Brain pericyte (primary cell): ENCODE measurements around the gene GPR15.

Source experiments
- DNase-seq: peaks from one replicate; pipeline ENCODE4 v3.0.0-alpha.2; 2012; ENCODE audit warnings: low read depth, low spot score

The GPR15 gene

DNA sequence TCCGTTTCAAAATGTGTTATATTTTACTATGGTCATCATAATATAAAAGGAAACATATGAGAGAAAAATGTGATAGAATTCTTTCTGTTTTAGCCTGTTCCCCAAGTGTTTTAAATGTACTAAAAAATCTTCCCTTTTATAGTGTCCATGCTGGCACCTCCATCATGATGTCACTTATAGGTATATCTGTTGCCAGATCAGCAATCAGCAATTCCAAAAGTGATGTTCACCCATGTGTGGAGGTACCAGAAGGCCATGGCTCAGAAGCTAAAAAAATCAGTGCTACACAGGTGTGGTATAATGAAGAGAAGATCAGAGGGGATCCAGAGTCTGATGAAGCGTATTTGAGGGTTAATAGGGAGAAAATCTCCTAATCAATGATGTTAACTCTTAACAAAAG is 1.1 kb upstream of the GPR15 start:
- no peak for DNase-seq

DNA sequence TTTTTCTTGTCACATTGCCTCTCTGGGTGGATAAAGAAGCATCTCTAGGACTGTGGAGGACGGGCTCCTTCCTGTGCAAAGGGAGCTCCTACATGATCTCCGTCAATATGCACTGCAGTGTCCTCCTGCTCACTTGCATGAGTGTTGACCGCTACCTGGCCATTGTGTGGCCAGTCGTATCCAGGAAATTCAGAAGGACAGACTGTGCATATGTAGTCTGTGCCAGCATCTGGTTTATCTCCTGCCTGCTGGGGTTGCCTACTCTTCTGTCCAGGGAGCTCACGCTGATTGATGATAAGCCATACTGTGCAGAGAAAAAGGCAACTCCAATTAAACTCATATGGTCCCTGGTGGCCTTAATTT is 478 bp downstream of the GPR15 start:
- no peak for DNase-seq

DNA sequence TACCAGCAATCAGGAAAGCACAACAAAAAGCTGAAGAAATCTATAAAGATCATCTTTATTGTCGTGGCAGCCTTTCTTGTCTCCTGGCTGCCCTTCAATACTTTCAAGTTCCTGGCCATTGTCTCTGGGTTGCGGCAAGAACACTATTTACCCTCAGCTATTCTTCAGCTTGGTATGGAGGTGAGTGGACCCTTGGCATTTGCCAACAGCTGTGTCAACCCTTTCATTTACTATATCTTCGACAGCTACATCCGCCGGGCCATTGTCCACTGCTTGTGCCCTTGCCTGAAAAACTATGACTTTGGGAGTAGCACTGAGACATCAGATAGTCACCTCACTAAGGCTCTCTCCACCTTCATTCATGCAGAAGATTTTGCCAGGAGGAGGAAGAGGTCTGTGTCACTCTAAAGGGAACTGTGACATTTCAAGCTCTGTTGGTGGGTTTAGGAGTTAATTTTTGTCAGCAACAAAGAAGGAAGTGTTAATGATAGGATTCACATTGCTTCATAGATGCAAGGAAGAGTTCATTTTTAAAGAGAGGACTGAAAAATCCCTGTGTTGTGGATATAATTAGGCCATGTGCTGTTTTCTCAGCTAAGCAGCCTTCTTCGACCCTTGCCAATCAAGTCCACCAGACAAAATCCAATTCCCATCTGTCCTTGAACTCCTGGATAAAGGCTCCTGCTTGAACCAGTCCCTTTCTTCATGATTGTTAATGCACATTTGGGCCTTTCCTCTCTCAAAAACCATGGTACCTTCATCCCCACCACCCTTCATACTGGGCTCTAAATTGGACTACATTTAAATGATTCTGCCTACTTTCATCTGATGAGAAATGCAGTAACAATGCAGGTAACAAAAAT is 1.2 kb downstream of the GPR15 start:
- DNase-seq: no peak

DNA sequence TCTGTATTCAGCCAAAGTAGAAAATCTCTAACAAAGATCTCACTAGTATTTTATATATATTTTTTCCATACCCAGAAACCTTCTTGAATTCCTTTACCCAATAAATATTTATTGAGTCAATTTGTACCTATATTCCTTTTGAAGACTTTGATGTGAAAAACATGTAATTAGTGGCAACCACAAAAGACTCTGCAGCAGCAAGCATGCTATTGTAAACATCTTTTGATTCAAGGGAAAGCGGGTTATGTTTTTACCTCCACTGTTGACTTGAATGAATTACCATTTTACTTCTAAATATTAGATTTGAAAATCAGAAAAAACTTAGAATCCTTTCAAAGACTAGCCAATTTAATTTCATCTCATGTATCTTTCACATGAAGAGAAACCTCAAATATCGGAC is 2.4 kb downstream of the GPR15 start:
- DNase-seq: no peak

DNA sequence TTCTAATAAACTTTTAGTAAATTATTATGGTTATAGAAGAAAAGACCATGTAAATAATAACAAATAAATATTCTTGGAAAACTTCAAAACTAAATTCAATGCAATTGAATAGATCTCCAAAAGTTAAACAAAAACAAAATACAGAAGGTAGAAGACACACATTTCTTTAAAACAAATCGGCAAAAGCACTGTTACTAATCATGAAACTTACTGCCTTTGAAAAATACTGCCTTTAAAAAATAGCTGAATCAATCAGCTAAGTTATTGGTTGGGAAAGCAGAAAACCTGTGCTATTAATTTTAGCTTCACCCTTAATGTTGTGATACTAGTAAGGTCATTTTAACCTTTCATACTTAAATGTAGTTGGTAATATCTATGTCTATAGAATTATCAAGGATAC is 3.0 kb downstream of the GPR15 start:
- no peak for DNase-seq

DNA sequence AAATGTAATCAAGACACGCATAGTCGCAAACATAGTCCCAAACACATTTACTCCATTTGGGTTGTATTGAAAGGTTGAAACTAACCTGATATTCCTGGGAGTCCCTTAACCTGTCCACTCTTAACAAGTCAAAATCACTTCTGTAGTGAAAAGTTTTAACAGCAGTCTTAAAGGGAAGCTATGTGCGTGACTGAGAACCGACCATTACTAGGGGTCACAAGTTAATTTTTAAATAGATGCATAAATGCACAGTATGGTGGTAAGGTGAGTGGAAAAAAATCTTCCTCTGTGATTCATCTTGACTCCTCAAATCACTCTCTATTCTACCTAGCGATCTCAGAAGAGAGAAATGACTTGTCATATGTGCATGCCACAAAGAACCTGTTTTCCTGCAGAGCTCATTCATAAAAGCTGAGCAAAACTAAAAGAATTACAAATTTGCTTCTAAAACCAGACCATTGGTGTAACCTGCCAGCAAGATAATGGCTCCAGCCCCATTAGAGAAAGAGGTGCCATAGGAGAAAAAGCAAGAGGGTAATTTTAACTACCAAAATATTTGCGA is 4.8 kb downstream of the GPR15 start:
- DNase-seq: no peak

DNA sequence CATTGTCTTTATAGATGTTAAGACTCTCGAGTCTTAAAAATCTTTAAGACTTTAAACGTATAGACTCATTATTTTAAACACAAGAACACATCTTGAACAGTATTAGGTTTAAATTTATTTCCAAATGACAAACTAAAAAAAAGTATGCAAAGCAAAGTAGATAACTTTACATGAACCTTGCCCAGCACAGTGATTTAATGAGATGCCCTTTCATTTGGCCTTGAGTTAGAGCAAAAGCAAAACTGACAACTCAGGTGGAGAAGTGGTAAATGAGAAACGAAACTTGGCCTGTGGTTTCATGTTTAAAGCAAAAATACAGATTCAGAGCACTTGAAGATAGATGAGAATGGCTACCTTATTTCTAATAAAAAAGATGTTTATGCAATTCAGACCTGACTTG is 8.6 kb downstream of the GPR15 start:
- no peak for DNase-seq

DNA sequence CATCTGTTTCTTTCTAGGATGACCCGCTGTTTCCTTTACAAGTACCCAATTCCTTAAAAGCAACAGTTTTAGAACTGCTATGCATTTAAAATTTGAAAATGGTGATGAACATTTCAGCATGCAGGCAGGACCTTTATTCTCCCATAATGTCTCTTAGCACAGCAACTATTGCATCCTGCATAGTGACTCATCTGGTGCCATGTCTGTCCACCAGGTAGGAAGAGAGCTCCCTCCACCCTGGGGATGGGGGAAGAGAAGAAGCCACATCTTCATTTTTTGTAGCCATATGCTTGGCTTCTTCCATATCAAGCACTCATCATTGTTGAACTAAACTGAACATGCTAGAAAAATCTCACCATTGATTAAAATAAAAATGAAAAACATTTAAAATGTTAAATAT is 9.9 kb downstream of the GPR15 start:
- DNase-seq: no peak

DNA sequence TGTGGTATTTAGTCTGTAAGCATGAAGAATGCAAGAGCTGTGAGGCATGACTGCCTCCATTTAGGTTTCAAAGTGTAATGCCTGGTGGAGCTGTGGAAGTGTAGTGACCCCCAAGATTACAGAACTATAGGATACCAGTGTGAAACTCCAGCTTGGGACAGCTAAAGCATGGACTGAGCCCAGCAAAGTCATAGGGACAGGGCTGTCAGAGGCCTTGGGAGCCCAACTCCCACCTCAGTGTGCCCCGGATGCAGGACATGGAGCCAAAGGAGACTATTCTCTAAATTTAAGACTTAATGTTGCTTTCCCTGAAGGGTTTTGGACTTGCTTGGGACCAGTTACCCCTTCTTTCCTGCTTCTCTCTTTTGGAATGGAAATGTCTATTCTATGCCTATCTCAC is 10.8 kb downstream of the GPR15 start:
- no peak for DNase-seq

DNA sequence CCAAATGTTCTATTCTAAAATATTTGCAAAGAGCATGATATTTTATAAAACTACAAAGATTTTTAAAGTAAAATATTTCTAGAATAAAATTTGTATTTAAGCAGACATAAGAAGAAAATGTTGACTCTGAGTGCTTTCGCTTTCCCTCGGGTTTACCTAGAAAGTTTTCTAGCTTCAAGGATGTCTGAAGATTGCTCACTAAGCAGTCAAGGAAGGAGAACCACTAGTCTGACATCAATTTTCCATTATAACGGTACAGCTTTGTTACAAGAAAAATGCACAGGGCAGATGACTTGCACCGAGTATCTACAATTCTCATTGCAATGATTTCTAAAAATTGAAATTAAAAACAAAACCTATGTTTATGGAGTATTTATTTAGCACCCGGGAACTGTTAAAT is 14.2 kb downstream of the GPR15 start:
- DNase-seq: no peak

DNA sequence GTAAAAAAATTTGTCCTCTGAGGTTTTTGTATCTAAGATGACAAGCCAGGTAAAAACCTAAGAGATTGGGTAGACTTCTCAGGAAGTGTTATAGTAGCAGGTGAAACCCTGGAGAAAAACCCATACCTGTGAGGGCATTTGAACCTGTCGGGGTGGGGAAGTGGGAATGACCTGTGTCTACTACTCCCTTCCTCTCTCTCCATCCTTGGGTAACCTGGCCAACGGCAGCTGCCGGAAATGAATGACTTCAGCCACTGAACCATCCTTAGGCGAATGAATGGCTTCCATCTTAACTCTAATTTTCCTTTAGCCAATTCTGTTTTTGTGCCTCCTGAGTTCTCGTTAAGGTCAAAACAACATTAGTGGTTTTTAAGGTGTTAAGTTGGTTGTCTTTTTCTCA is 16.8 kb downstream of the GPR15 start:
- no peak for DNase-seq

DNA sequence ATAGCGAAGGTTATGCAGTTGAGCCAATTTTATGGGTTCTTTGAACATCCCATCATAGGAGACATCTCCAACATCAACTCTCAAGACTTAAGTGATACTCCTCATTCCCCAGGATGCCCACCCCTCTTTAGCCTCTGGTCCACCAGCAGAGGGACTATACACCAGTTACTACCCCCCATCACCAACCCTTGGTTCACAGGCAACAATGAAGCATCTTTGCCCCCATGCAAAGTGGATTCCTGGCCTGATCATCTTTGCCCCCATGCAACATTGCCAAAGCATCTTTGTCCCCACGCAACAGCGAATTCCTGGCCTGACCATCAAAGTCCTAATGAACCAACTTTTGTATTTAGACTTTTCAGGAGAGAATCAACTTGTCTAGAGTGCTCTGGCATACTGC is 19.1 kb downstream of the GPR15 start:
- DNase-seq: no peak

DNA sequence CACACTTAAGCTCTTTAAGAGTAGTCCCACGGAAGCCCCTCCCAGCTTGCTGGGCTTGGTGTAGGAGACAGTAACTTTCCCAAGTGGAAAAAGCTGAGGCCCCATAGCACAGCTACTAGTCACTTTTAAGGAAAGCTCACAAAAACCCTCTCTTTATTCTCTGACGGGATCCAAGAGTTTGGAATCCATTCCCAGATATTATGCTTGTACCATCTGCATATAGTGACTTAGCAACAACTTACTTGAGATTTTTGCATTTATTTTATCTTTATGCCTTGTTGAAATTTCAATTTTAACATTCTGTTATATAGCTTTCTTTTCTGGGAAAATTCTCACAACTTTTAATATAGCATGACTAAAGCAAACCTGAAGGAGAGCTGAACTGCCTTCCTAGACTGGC is 19.5 kb downstream of the GPR15 start:
- no peak for DNase-seq

DNA sequence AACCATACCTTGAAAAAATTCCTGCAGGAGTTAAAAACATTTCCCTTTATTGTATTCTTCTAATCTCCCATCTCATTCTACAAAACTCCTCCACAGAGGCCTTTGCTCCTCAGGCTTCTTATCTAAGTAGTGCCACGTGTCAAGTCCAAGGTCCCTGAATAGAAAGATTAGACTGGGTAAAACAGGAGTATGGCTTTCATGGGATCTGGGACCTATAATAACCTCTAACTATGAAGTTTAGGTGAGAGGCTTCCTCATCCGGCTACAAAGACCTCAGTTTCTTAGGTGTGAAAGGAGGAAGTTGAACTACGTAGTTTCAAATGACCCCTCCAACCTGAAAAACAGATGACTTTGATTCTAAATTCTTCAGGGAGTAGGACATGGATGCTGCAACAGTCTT is 20.0 kb downstream of the GPR15 start:
- DNase-seq: no peak

DNA sequence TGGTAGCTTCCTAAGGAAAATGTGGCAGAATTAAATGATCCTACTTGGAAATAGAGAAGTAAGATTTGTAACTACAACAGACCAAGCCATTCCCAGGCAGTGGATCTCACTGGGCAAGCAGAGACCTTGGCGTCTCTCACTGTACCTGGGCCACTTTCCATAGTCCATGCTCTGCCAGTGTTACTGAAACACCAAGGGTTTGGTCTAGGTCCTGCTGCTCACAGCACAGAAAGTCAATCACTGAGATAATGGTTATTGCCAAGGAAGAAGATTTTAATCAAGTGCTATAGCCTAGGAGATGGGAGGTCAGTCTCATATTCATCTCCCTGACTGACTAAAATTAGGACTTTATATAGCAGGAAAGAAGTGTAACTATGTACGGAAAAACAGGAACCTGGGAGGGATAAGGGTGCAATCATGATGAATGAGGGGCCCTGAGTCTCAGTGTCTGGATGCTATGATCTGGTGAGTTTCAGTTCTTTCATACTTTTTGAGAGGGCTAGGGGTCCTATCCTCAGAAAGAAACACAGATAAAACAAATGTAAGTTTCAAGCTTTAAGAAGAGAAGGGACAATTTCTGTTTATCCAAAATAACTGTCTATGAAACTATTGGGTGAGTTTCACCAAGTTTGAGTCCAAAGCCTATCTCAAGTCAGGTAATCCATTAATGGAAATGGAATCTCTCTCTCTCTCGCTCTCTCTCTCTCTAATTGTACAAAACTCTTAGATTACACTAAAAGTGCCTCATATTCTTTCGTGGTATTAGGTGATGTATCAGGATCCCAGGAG is 20.6 kb downstream of the GPR15 start:
- no peak for DNase-seq

DNA sequence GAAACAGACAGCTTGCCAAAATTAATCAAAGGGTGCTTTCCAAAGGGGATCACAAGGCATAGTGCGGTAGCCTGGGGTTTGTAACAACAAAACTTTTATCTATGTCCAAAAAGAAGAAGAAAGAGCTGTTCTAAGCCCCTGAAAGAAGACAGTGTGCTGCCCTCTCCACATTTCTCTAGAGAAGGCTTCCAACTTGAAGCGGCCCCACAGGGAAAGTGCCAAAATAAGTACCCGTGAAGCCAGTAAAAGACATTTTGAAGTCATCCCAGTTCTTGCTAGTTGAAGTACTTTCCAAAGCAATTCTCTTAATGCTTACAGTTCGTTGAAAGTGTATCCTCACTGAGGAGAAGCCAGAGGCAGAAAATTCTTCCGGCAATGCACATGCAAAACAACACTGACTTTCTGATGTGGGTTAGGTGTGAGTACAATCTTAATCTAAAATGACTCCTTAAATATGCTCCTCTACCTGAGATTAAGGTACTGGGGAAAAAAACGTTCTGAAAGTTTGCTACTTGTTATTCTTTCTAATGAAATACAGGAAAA is 21.3 kb downstream of the GPR15 start:
- DNase-seq: no peak

DNA sequence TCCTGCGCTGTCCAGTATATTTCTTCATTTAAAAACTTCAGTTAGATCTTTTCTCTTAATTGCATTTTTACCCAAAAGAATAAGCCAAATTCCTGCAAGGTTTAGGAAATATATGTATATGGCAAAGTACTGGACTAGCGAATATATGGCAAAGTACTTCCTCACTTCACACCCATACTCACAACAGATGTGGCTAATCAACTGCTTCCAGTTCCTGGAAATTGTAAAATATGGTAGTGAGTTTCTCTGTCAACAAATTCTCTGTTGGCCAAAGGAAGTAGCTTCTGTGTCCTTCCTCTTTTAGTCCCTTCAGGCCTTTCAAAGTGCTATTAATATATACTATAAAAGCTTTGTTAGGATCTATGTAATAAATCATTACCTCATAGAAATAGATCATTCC is 22.0 kb downstream of the GPR15 start:
- no peak for DNase-seq

DNA sequence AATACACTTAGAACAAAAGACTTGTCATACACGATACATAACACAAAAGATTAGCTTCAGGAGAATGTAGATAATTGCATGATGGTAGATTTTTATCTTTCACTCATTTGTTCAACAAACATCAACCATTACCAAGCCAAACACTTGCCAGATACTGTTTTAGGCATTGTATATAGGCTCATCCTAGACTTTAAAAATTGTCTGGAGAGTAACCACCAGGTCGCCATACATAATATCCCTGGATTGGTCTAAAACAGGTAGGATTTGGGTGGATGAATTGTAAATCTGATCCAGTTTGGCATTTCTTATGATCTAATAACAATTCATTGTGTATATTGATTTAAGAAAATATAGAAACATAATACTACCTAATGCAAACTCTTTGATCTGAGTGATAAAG is 22.8 kb downstream of the GPR15 start:
- no peak for DNase-seq

DNA sequence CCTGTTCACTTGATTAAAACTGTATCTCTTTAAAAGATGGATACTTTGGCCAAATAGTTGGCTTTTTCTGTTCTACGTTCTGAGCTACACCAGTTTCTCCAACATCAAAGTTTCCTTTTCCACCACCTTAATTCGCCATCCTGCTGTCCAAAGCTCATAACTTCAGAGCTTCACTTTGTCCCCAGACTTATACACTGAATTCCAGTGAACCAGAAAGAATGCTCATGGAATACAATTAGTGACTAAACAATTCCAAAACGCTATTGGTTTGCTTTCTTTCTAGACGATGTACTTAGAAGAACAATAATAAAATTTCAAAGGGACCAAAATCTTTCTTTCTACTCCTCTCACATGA is 23.2 kb downstream of the GPR15 start:
- no peak for DNase-seq

DNA sequence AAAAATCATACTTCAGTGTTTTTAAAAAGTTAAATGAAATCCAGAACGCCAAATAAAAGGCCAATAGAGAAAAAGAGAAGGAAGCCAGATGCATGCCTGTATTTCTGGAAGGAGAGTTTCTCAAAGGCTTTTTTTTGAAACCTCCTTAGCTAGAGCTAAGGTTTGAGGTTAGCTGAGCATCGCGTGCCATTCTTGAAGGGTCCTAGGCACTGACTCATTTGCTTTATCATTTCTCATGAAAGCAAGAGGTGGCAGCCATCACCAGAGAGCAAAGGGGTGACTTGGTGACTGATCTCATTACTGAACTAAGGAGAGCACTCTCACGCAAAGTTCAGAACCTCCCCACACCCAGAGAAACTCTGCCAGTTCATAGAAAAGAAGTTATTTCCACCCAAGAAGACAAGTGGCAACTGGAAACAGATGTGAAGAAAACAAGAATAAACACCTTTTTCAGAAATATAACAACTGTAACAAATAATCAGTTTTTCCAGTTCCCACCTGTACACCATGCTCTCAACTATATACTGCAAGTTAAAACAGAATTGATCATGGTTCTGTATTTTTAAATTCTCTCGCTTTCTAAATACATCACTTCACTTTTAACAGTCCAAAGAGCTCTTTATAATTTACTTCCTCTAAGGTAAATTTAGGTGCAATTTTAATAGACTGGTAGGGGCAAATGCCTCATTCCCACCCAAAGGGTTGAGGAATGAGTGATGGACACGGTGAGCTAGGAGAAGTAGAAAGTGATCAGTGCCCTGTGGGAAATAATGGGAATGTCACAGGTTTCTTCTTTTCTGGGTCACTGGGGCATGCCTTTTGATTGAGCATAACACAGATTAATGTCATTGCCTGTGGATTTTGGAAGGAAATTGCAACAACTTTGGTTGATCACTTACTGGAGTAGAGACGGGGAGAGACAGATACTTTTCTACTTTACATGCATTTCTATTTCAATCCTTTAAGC is 24.7 kb downstream of the GPR15 start:
- no peak for DNase-seq

DNA sequence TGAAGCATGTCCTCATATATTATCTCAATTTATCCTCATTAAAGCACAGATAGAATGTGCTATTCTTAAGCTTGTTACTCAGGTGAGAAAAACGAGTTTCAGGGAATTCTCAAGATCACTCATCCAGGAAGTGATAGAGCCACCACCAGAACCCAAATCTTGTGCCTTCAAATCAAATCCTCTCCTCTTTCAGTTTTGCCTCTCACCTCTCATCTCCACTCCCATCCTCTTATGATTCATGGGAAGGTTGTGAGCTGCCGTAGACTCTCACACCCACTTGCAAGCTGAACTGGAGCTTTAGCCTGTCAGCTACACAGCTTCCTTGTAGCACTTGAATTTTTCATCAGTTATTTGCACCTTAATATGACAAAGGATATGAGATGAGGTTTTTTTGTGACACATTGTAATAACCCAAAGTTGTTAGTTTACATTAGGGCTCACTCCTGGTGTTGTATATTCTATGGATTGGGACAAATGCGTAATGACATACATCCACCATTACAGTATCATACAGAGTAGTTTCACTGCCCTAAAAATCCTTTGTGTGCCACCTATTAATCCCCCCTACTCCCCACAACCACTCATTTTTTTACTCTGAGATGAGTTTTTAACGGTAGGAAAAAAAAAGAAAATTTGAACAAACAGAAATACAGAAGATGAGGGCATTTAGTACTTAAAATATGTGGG is 25.7 kb downstream of the GPR15 start:
- DNase-seq: no peak
